Body of pancreas (tissue), 4 donors: ENCODE results near the gene SKIL.

Experiments used
- CTCF ChIP-seq, 7 experiments: fragments of 450-650 bp in 4 of 7; fragments of 200-600 bp in 3 of 7; sonication (generic) in 3 of 7; IDR thresholded peaks; one replicate each; pipeline ENCODE4 v1.5.1; 2016 to 2019; ENCODE audit warnings: antibody characterized with exemption in 7 of 7
- POLR2A ChIP-seq, 3 donors: fragments of 450-650 bp; IDR thresholded peaks; one replicate each; pipeline ENCODE4 v1.6.1; 2016; ENCODE audit warnings: antibody characterized with exemption in 3 of 3, mild to moderate bottlenecking in 2 of 3

- TF ChIP-seq CTCF (IDR thresholded peaks at IDR 0.05) (no peak), POLR2A (IDR thresholded peaks at IDR 0.05) (no peak)
These were observed 6.0 kb downstream of the SKIL start for GRCh38 chr3:170363471-170363994.
